ENCODE results near the gene EXD1. TPM values are rescaled to one million over a fixed set of nuclear protein-coding genes. Genes with fewer than 3 reads are reported as not detected.
A peak's percentile ranks its signal among the peaks of the same experiment; 100 is the strongest.

The EXD1 gene
- total and polyA plus RNA-seq, 4 donors: not detected

DNA sequence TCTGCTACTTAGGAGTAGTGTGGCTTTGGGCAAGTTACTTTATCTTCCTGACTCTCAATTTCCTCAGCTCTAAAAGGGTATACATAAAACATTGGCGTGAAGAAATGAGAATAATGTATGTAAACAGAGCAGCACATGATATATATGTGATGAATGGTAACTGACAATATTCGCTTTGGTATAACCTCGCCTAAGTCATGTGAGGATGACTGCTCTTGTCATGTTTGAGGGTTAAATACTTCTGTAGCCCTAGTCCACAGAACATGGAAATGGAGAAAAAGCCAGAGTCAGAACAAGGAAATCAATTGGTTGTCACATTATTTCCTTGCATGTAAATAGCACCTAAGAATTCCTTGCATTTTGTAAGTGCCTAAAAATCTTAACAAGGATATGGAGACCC is 25.5 kb upstream of the EXD1 start:
- no peaks in the 10 kb centered on the region for H3K27me3 ChIP-seq (ENCODE audit: control insufficient read depth in 4 of 4, insufficient read depth in 4 of 4, low read length in 3 of 4)
- peaks cover 7 to 55% (median 41%) of the 10 kb centered on the region in 4 donors for H3K4me1 ChIP-seq (ENCODE audit: control insufficient read depth in 4 of 4, insufficient read depth in 4 of 4, low read length in 3 of 4)
- TF ChIP-seq EGR1 (IDR thresholded peaks at IDR 0.05; ENCODE audit: low read depth in 2 of 2): no peak
- no peak for TF ChIP-seq SP1 (IDR thresholded peaks at IDR 0.05)
- TF ChIP-seq NR2F2 (IDR thresholded peaks at IDR 0.05): no peak
- no peak for TF ChIP-seq TAF1 (conservative IDR thresholded peaks at IDR 0.05)
- no peak for TF ChIP-seq JUND (IDR thresholded peaks at IDR 0.05)
- no peak for TF ChIP-seq RAD21 (IDR thresholded peaks at IDR 0.05)
- no peak for TF ChIP-seq GABPA (IDR thresholded peaks at IDR 0.05 in 1 of 2, conservative IDR thresholded peaks at IDR 0.05 in 1 of 2)
- H3K9me3 ChIP-seq (ENCODE audit: control insufficient read depth in 4 of 4, low read length in 3 of 4): no peaks in the 10 kb centered on the region
- H3K9ac ChIP-seq (ENCODE audit: low read depth in 1 of 2, low read length in 2 of 2): peak overlapping the region; percentile 20 to 77
- no peak for DNase-seq (ENCODE audit: low spot score)
- 51% methylated on average over 3 of the region's 3 CpGs for WGBS
- peak overlapping the region; percentile 66 to 94 for H3K27ac ChIP-seq (ENCODE audit: low read depth in 1 of 2, low read length in 2 of 2)
- peaks cover 0 to 14% (median 5%) of the 10 kb centered on the region in 4 donors for H3K36me3 ChIP-seq (ENCODE audit: control insufficient read depth in 4 of 4, insufficient read depth in 3 of 4, low read depth in 1 of 4, low read length in 3 of 4)
- peak overlapping the region in 1 of 3 donors; percentile 12 for H3K4me3 ChIP-seq (ENCODE audit: low read depth in 1 of 3, low read length in 3 of 3)

DNA sequence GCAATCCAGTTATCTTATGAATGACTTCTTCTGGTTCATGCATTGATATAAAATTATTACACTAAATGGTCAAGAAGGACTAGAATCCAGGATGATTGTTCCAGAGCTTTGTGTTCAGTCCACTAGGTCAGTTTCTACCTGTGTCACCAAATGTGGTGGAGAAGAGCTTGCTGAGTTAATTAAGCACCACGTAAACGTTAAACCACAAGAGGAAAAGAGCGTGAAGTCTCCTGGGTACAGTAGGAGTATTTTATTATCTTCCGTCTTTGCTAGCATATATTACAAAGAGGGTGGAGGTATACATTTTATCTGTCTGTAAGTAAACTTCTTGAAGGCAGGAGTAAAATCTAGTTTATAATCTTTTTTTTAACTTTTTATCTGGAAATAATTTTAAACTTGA is 24.0 kb upstream of the EXD1 start:
- H3K36me3 ChIP-seq (ENCODE audit: control insufficient read depth in 4 of 4, insufficient read depth in 3 of 4, low read depth in 1 of 4, low read length in 3 of 4): peaks cover 0 to 15% (median 5%) of the 10 kb centered on the region in 4 donors
- WGBS: 75% methylated on average over 4 of the region's 4 CpGs
- H3K9me3 ChIP-seq (ENCODE audit: control insufficient read depth in 4 of 4, low read length in 3 of 4): no peaks in the 10 kb centered on the region
- TF ChIP-seq HNF4A (conservative IDR thresholded peaks at IDR 0.05) (peak in 1 of 2 donors; percentile 33), EGR1 (IDR thresholded peaks at IDR 0.05; ENCODE audit: low read depth in 2 of 2) (no peak)
- TF ChIP-seq, protein P1, sequence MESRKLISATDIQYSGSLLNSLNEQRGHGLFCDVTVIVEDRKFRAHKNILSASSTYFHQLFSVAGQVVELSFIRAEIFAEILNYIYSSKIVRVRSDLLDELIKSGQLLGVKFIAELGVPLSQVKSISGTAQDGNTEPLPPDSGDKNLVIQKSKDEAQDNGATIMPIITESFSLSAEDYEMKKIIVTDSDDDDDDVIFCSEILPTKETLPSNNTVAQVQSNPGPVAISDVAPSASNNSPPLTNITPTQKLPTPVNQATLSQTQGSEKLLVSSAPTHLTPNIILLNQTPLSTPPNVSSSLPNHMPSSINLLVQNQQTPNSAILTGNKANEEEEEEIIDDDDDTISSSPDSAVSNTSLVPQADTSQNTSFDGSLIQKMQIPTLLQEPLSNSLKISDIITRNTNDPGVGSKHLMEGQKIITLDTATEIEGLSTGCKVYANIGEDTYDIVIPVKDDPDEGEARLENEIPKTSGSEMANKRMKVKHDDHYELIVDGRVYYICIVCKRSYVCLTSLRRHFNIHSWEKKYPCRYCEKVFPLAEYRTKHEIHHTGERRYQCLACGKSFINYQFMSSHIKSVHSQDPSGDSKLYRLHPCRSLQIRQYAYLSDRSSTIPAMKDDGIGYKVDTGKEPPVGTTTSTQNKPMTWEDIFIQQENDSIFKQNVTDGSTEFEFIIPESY (IDR thresholded peaks at IDR 0.05): no peak
- no peak for DNase-seq (ENCODE audit: low spot score)
- H3K4me3 ChIP-seq (ENCODE audit: low read depth in 1 of 3, low read length in 3 of 3): no peak overlapping the region
- H3K4me1 ChIP-seq (ENCODE audit: control insufficient read depth in 4 of 4, insufficient read depth in 4 of 4, low read length in 3 of 4): peaks cover 6 to 44% (median 30%) of the 10 kb centered on the region in 4 donors
- H3K27ac ChIP-seq (ENCODE audit: low read depth in 1 of 2, low read length in 2 of 2): no peak overlapping the region
- H3K9ac ChIP-seq (ENCODE audit: low read depth in 1 of 2, low read length in 2 of 2): no peak overlapping the region
- no peaks in the 10 kb centered on the region for H3K27me3 ChIP-seq (ENCODE audit: control insufficient read depth in 4 of 4, insufficient read depth in 4 of 4, low read length in 3 of 4)

DNA sequence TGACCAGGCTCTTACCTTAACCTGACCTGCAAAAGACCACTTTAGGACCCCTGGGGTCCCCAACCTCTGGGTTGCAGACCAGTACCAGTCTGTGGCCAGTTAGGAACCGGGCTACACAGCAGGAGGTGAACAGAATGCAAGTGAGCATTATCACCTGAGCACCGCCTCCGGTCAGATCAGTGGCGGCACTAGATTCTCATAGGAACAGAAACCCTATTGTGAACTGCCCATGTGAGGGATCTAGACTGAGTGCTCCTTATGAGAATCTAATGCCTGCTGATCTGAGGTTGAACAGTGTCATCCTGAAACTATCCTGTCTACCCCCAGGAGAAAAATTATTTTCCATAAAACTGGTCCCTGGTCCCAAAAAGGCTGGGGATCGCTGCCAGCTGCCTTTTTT is 20.9 kb upstream of the EXD1 start:
- Histone ChIP-seq H3K36me3 (ENCODE audit: control insufficient read depth in 4 of 4, insufficient read depth in 3 of 4, low read depth in 1 of 4, low read length in 3 of 4) (peaks cover 5 to 15% (median 7%) of the 10 kb centered on the region in 4 donors), H3K27ac (ENCODE audit: low read depth in 1 of 2, low read length in 2 of 2) (no peak overlapping the region), H3K9ac (ENCODE audit: low read depth in 1 of 2, low read length in 2 of 2) (no peak overlapping the region), H3K4me1 (ENCODE audit: control insufficient read depth in 4 of 4, insufficient read depth in 4 of 4, low read length in 3 of 4) (peaks cover 4 to 26% (median 20%) of the 10 kb centered on the region in 4 donors), H3K27me3 (ENCODE audit: control insufficient read depth in 4 of 4, insufficient read depth in 4 of 4, low read length in 3 of 4) (no peaks in the 10 kb centered on the region), H3K4me3 (ENCODE audit: low read depth in 1 of 3, low read length in 3 of 3) (no peak overlapping the region), H3K9me3 (ENCODE audit: control insufficient read depth in 4 of 4, low read length in 3 of 4) (no peaks in the 10 kb centered on the region)
- DNase-seq (ENCODE audit: low spot score): no peak
- TF ChIP-seq, protein P2, sequence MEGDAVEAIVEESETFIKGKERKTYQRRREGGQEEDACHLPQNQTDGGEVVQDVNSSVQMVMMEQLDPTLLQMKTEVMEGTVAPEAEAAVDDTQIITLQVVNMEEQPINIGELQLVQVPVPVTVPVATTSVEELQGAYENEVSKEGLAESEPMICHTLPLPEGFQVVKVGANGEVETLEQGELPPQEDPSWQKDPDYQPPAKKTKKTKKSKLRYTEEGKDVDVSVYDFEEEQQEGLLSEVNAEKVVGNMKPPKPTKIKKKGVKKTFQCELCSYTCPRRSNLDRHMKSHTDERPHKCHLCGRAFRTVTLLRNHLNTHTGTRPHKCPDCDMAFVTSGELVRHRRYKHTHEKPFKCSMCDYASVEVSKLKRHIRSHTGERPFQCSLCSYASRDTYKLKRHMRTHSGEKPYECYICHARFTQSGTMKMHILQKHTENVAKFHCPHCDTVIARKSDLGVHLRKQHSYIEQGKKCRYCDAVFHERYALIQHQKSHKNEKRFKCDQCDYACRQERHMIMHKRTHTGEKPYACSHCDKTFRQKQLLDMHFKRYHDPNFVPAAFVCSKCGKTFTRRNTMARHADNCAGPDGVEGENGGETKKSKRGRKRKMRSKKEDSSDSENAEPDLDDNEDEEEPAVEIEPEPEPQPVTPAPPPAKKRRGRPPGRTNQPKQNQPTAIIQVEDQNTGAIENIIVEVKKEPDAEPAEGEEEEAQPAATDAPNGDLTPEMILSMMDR (IDR thresholded peaks at IDR 0.05; ENCODE audit: low read depth, low read length, missing input control): no peak
- TF ChIP-seq SP1 (IDR thresholded peaks at IDR 0.05): no peak
- no peak for TF ChIP-seq RXRA (IDR thresholded peaks at IDR 0.05)
- TF ChIP-seq, protein P3, sequence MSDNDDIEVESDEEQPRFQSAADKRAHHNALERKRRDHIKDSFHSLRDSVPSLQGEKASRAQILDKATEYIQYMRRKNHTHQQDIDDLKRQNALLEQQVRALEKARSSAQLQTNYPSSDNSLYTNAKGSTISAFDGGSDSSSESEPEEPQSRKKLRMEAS (IDR thresholded peaks at IDR 0.05): no peak
- TF ChIP-seq RAD21 (IDR thresholded peaks at IDR 0.05): no peak
- TF ChIP-seq NR2F2 (IDR thresholded peaks at IDR 0.05): no peak
- no peak for TF ChIP-seq YY1 (IDR thresholded peaks at IDR 0.05)
- no peak for TF ChIP-seq HNF4A (conservative IDR thresholded peaks at IDR 0.05)
- TF ChIP-seq GABPA (IDR thresholded peaks at IDR 0.05 in 1 of 2, conservative IDR thresholded peaks at IDR 0.05 in 1 of 2): no peak
- no peak for TF ChIP-seq FOXA2 (IDR thresholded peaks at IDR 0.05)
- TF ChIP-seq TAF1 (conservative IDR thresholded peaks at IDR 0.05): no peak
- no peak for TF ChIP-seq JUND (IDR thresholded peaks at IDR 0.05)
- TF ChIP-seq, protein P4, sequence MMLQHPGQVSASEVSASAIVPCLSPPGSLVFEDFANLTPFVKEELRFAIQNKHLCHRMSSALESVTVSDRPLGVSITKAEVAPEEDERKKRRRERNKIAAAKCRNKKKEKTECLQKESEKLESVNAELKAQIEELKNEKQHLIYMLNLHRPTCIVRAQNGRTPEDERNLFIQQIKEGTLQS (IDR thresholded peaks at IDR 0.05): no peak
- TF ChIP-seq, protein P1 (IDR thresholded peaks at IDR 0.05): no peak
- TF ChIP-seq FOXA1 (IDR thresholded peaks at IDR 0.05): no peak
- TF ChIP-seq EGR1 (IDR thresholded peaks at IDR 0.05; ENCODE audit: low read depth in 2 of 2): no peak
- TF ChIP-seq, protein P5, sequence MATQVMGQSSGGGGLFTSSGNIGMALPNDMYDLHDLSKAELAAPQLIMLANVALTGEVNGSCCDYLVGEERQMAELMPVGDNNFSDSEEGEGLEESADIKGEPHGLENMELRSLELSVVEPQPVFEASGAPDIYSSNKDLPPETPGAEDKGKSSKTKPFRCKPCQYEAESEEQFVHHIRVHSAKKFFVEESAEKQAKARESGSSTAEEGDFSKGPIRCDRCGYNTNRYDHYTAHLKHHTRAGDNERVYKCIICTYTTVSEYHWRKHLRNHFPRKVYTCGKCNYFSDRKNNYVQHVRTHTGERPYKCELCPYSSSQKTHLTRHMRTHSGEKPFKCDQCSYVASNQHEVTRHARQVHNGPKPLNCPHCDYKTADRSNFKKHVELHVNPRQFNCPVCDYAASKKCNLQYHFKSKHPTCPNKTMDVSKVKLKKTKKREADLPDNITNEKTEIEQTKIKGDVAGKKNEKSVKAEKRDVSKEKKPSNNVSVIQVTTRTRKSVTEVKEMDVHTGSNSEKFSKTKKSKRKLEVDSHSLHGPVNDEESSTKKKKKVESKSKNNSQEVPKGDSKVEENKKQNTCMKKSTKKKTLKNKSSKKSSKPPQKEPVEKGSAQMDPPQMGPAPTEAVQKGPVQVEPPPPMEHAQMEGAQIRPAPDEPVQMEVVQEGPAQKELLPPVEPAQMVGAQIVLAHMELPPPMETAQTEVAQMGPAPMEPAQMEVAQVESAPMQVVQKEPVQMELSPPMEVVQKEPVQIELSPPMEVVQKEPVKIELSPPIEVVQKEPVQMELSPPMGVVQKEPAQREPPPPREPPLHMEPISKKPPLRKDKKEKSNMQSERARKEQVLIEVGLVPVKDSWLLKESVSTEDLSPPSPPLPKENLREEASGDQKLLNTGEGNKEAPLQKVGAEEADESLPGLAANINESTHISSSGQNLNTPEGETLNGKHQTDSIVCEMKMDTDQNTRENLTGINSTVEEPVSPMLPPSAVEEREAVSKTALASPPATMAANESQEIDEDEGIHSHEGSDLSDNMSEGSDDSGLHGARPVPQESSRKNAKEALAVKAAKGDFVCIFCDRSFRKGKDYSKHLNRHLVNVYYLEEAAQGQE (IDR thresholded peaks at IDR 0.05): no peak
- no peak for TF ChIP-seq HNF4G (IDR thresholded peaks at IDR 0.05)
- WGBS: 98% methylated on average over 5 of the region's 5 CpGs

Data from liver (tissue), 9 donors.